ENCODE results near the gene MINDY4. TPM values are rescaled to one million over a fixed set of nuclear protein-coding genes. Genes with fewer than 3 reads are reported as not detected.

The MINDY4 gene
- total RNA-seq, 1 experiment from 2014 or later: 3.0 TPM

GRCh38 chr7:30760514-30761213 is 10.6 kb upstream of the MINDY4 start:
- DNase-seq (no peak), ATAC-seq (no peak)
- Histone ChIP-seq H3K4me3 (ENCODE audit: low read length) (no peak overlapping the region), H3K9me3 (ENCODE audit: low read length) (no peaks in the 10 kb centered on the region), H3K9me2 (replicated peaks; ENCODE audit: low read length) (no peaks in the 10 kb centered on the region), H2AFZ (ENCODE audit: low read length) (no peak overlapping the region), H3K79me2 (ENCODE audit: low read length) (no peaks in the 10 kb centered on the region), H4K20me1 (ENCODE audit: low read length) (no peaks in the 10 kb centered on the region), H3F3A (ENCODE audit: low read length, unreplicated experiment) (no peaks in the 10 kb centered on the region), H3K36me3 (ENCODE audit: low read depth, low read length) (no peaks in the 10 kb centered on the region), H3K27me3 (ENCODE audit: low read length) (peaks cover 7% of the 10 kb centered on the region; the same call in 1 of the 2 replicates), H3K27ac (ENCODE audit: low read length) (no peak overlapping the region), H3K4me2 (ENCODE audit: low read length) (no peak overlapping the region), H3K9ac (ENCODE audit: low read length) (no peak overlapping the region), H3K4me1 (ENCODE audit: insufficient read depth, low read length) (no peaks in the 10 kb centered on the region)
- POLR2A ChIA-PET (ENCODE audit: unreplicated experiment): no interaction called here
- intact Hi-C loops (cut with micrococcal nuclease): no loop called here
- TF ChIP-seq EZH2 (IDR thresholded peaks at IDR 0.05; ENCODE audit: low read length, unreplicated experiment): no peak
- no TSS peak for BruUV-seq (replicated peaks)
- CTCF ChIA-PET: no interaction called here

GRCh38 chr7:30761214-30762156 is 9.7 kb upstream of the MINDY4 start:
- no peak overlapping the region for H3K9ac ChIP-seq (ENCODE audit: low read length)
- CTCF ChIA-PET: no interaction called here
- H3K4me2 ChIP-seq (ENCODE audit: low read length): no peak overlapping the region
- H3K9me3 ChIP-seq (ENCODE audit: low read length): no peaks in the 10 kb centered on the region
- H3K4me1 ChIP-seq (ENCODE audit: insufficient read depth, low read length): no peaks in the 10 kb centered on the region
- no peak for DNase-seq
- TF ChIP-seq EZH2 (IDR thresholded peaks at IDR 0.05; ENCODE audit: low read length, unreplicated experiment): no peak
- TF ChIP-seq EZH2phosphoT487 (IDR thresholded peaks at IDR 0.05; ENCODE audit: borderline replicate concordance, low read length): no peak
- TF ChIP-seq CTCF (conservative IDR thresholded peaks at IDR 0.05; ENCODE audit: low read depth, low read length): no peak
- BruUV-seq (replicated peaks): no TSS peak
- no peaks in the 10 kb centered on the region for H3F3A ChIP-seq (ENCODE audit: low read length, unreplicated experiment)
- H3K27ac ChIP-seq (ENCODE audit: low read length): no peak overlapping the region
- H3K4me3 ChIP-seq (ENCODE audit: low read length): no peak overlapping the region
- H4K20me1 ChIP-seq (ENCODE audit: low read length): no peaks in the 10 kb centered on the region
- H3K36me3 ChIP-seq (ENCODE audit: low read depth, low read length): no peaks in the 10 kb centered on the region
- ATAC-seq: no peak
- no peaks in the 10 kb centered on the region for H3K9me2 ChIP-seq (replicated peaks; ENCODE audit: low read length)
- peaks cover 7% of the 10 kb centered on the region; the same call in 1 of the 2 replicates for H3K27me3 ChIP-seq (ENCODE audit: low read length)
- intact Hi-C loops (cut with micrococcal nuclease): no loop called here
- POLR2A ChIA-PET (ENCODE audit: unreplicated experiment): no interaction called here
- H2AFZ ChIP-seq (ENCODE audit: low read length): no peak overlapping the region
- H3K79me2 ChIP-seq (ENCODE audit: low read length): no peaks in the 10 kb centered on the region

- ATAC-seq (no peak), DNase-seq (no peak)
- Histone ChIP-seq H3K4me1 (ENCODE audit: insufficient read depth, low read length) (no peaks in the 10 kb centered on the region), H3K4me2 (ENCODE audit: low read length) (no peak overlapping the region), H3K27me3 (ENCODE audit: low read length) (peaks cover 7% of the 10 kb centered on the region; the same call in 1 of the 2 replicates), H3K9me2 (replicated peaks; ENCODE audit: low read length) (no peaks in the 10 kb centered on the region), H3K27ac (ENCODE audit: low read length) (no peak overlapping the region), H3K79me2 (ENCODE audit: low read length) (no peaks in the 10 kb centered on the region), H3K4me3 (ENCODE audit: low read length) (no peak overlapping the region), H3K36me3 (ENCODE audit: low read depth, low read length) (no peaks in the 10 kb centered on the region), H3K9me3 (ENCODE audit: low read length) (no peaks in the 10 kb centered on the region), H3F3A (ENCODE audit: low read length, unreplicated experiment) (no peaks in the 10 kb centered on the region), H2AFZ (ENCODE audit: low read length) (no peak overlapping the region), H3K9ac (ENCODE audit: low read length) (no peak overlapping the region), H4K20me1 (ENCODE audit: low read length) (no peaks in the 10 kb centered on the region)
- TF ChIP-seq EZH2 (IDR thresholded peaks at IDR 0.05; ENCODE audit: low read length, unreplicated experiment) (no peak), CTCF (conservative IDR thresholded peaks at IDR 0.05; ENCODE audit: low read depth, low read length) (no peak), EZH2phosphoT487 (IDR thresholded peaks at IDR 0.05; ENCODE audit: borderline replicate concordance, low read length) (no peak)
- ChIA-PET CTCF (no interaction called here), POLR2A (ENCODE audit: unreplicated experiment) (no interaction called here)
- BruUV-seq (replicated peaks): no TSS peak
- intact Hi-C loops (cut with micrococcal nuclease): no loop called here
Observed at GRCh38 chr7:30764030-30764975, 6.9 kb upstream of the MINDY4 start.

All from PC-3 (cell line).